ENCODE measurements around the gene TMED1.
"Not testable (repeated sequence)": the region's sequence is repeated elsewhere in the genome, so short reads cannot be mapped to it uniquely, and the experiment has no call there.

TMED1 gene

GRCh38 chr19:10835754-10836478, at the start of gene TMED1:
TMED1 (minus strand) TSS chr19:10836212; CDS start chr19:10836191, 21 bp downstream.
- peak; percentile 97 for FAIRE-seq

- FAIRE-seq: no peak
These were observed 49.5 kb upstream of the TMED1 start for GRCh38 chr19:10885201-10886169.

DNA sequence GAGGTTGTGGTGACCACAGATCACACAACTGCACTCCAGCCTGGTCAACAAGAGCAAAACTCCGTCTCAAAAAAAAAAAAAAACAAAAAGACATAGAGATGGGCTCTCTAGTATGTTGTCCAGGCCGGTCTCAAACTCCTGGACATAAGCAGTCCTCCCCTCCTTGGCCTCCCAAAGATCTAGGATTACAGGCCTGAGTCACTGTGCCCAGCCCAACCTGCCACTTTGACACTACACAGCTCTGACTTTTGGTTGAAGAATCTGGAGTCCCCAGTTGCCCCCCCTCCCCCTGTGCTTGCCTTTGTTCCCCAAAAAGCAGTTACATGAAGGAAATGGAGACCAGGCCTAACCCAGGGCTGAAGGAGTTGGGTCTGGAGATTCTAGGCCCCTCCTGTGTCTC, 48.3 kb upstream of the TMED1 start:
- no peak for FAIRE-seq

- no peak for FAIRE-seq
These were observed 46.1 kb upstream of the TMED1 start for GRCh38 chr19:10882108-10882457.

GRCh38 chr19:10881403-10882107, 45.5 kb upstream of the TMED1 start:
- no peak for FAIRE-seq

DNA sequence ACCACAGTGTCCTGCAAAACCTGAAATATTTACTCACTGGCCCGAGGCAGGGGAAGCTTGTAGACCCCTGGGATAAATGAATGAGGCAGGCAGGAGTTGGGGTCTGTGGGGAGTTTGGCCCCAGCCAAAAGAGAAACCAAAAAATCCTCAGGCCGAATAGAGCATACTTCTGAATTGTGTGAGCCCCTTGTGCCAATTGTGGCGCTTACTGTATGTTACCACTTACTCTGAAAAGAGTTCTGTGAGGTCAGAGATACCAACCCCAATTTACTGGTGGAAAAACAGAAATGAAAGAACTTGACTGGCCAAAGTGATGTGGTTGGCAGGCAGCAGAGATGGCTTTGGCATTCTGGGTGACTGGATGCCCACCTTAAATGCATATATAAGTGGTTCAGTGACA, 42.2 kb upstream of the TMED1 start:
- FAIRE-seq: no peak

- not testable (repeated sequence) for FAIRE-seq
These were observed 41.6 kb upstream of the TMED1 start for GRCh38 chr19:10877608-10878007.

DNA sequence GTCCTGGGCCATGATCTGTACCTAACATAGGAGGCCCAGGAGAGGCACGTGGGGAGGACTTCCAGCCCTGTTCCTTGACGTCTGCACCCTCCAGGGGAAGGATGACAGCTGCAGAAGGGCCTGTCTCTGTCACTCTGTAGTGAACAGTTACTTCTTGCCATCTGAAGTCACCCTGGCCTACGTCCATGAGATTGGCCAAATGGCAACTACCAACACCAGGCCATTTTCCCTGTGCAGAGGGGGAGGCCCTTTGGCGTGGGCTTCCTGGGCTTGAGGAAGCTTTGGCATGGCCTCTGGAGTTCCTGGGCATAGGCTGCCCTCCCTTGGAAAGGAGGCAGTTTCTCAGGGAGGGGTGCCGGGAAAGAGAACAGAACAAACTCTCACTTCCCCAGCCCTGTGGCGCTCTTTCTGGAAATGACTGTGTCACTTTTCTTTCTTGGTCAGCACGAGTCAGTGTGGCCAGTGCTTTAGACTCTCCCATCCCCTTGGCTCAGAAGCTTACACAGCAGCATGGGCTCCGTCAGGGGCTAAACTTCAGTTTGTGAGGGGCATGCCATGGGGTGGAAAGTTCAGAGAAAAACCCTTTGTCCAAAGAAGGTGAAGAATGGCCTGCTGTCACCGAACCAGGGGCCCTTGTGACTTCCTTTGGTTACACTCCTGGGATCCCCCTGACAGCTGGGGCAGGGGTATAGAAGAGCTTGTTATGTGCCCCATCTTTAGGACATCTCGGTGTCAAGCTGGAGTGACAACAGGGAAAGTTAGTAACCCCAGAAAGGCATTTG, 40.6 kb upstream of the TMED1 start:
- no peak for FAIRE-seq

DNA sequence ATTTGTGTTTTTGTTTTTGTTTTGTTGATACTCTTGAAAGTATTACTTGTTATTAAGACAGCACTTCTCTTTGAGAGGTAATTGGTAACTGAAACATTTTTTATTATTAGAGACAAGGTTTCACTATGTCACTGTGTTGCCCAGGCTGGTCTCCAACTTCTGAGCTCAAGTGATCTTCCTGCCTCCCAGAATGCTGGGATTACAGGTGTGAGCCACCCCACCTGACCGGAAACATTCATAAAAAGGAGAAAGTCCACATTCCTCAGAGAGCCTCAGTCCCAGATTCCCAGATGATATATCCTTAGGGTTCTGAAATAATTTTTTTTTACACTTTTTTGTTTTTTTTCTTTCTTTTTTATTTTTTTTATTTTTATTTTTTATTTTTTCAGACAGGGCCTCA, 38.0 kb upstream of the TMED1 start:
- no peak for FAIRE-seq

DNA sequence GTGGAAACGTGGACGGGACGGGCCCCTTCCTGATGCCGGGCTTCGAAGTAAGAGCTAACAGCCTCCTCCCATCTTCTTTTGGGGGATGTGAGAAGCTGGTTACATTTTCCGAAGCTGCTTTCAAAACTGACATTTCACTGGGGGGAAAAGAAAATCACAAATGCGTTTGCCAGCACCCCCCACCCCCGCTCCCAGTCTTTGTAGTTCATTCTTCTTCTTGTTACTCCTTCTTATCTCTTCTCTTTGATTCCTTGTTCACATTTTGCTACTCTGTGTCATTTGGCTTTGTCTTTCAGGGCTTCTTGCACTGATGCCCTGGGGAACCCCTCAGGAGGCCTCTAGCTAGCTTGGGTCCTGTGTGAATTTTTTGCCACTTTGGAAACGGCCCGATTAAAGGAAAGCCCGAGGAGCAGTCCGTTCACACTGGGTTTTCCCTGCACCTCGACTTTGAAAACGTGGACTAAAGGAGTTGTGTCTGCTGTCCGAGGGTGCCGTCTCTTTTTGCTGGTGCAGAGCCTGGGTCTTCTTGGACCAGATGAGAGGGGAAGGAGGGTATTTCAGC, 36.6 kb upstream of the TMED1 start:
- FAIRE-seq: no peak

DNA sequence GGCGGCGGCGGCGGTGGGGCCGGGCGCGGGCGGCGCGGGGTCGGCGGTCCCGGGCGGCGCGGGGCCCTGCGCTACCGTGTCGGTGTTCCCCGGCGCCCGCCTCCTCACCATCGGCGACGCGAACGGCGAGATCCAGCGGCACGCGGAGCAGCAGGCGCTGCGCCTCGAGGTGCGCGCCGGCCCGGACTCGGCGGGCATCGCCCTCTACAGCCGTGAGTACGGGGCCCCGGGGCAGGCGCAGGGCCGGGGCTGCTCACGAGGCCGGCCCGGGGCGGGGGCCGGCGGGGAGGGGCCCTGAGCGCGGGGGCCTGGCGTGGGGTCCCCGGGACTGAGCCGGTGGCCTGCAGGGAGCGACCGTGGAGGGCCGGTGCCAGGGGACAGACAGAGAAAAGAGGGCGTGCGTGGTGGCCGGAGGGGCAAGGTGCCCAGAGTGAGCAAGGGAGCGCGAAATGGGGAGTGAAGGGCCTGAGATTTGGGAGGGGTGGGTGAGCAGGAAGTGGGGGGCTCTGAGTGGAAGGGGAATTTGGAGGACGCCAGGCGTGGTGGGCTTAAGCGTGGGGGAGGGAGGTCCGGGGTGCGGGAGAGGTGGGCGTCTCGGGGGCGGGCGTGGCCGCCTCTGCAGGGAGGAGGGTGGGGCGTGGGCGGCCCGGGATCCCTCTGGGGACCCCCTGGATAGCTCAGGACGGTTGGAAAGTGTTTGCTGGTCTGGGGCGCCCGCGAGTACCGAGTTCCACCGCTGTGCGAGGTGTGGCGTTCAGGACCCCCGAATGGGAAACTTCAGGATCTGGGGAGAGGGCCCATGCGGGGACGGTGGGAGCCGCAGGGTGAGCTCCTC, 35.9 kb upstream of the TMED1 start:
- FAIRE-seq: no peak

- FAIRE-seq: no peak
These were observed 35.1 kb upstream of the TMED1 start, which contains the start of gene CARM1 for GRCh38 chr19:10870955-10871603. CARM1 (plus strand) TSS chr19:10871553; CDS start chr19:10871703, 150 bp downstream.

GRCh38 chr19:10870501-10870954, 34.5 kb upstream of the TMED1 start:
- no peak for FAIRE-seq

GRCh38 chr19:10869872-10870311, 33.9 kb upstream of the TMED1 start:
- not testable (repeated sequence) for FAIRE-seq

- no peak for FAIRE-seq
These were observed 33.0 kb upstream of the TMED1 start for GRCh38 chr19:10868872-10869547.

GRCh38 chr19:10866495-10866894, 30.5 kb upstream of the TMED1 start:
- no peak for FAIRE-seq

- FAIRE-seq: no peak
These were observed 28.5 kb upstream of the TMED1 start for GRCh38 chr19:10864538-10864899.

DNA sequence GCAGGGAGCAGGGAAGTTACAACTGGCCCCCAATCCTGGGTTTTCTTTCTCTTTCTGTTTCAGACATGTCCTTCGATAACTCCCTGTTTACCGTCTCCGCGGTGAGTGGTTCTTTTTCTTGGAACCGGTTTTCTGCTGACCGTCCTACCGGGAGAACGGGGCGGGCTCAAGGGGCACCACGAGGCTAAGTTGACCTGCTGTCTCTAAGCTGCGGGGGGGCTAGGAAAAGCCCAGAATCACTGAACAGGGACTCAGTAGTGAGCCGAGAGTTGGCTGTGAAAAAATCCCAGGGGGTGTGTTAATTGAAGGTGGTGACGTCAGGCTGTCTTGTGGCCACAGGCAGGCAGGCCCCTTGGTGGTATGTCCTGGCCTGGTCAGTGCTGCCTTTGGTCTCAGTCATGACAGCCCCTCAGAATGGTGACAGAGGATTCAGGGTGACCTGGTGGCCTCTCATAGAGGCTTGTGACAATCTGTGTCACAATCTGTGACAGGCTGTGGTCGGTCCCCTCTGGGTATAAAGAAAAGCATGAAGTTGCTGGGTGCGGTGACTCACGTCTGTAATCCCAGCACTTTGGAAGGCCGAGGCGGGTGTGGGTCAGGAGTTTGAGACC, 27.2 kb upstream of the TMED1 start:
- FAIRE-seq: no peak

DNA sequence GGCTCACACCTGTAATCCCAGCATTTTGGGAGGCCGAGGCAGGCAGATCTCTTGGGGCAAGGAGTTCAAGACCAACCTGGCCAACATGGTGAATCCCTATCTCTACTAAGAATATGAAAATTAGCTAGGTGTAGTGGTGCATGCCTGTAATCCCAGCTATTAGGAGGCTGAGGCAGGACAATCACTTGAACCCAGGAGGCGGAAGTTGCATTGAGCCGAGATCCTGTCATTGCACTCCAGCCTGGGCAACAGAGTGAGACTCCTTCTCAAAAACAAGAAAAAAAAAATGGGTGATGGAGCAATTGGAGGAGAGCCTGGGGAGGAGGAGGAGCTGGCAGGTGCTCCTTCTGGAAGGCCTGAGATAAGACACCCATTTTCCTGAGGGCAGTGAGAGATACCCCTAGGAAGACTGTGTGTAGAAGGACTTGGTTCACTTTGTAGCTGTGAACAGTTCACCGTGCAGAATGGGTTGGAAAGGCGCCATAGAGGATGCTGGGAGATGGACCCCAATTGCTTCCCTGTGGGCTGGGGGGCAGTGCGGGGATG, 26.6 kb upstream of the TMED1 start:
- FAIRE-seq: no peak

Data from G401.6 (cell line).